D341Med (cell line): Measurements from ENCODE around the gene KAZN.

Experiments
- DNase-seq: peaks from one replicate; pipeline ENCODE4 v3.0.0; 2012; ENCODE audit warnings: low spot score

KAZN gene

GRCh38 chr1:14937288-14937949 is 338.9 kb downstream of the KAZN start:
- DNase-seq = no peak

DNA sequence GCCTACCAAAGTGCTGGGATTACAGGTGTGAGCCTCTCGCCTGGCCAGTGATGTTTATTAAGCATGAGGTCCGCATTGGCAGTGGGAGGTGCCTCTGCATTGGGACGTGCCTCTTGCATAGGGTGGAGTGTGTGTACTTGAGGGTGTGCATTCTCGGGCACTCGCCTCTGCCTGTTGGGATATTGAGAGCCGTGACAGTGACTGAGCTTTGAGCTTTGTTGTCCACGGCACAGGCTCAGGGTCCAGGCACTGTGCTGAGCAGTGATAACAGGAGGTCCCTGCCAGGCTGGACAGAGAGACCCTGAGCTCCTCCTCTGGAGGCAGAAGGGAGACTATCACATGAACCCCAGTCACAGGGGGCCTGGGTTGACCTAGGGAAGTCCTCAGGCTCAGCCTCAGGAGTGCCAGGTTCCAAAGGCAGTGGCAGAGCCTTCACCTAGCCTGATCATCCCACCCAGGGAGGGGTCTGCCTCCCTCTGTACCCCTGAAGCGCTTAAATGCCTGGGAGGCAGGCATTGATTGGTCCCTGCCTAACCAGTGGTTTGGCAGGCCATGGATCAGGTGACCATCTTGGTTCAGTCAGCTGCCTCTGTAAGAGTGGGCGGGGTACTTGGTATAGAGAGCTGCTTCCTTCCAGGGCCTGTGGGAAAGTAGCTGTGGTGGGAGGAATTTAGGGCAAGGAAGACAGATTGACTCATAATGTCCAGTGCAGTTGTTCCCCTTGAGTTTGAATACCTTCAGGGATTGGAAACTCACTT is 341.2 kb downstream of the KAZN start:
- no peak for DNase-seq

- no peak for DNase-seq
Measured at GRCh38 chr1:14940285-14940870, 341.9 kb downstream of the KAZN start.

- DNase-seq = no peak
Measured at GRCh38 chr1:14941864-14942263, 343.4 kb downstream of the KAZN start.

DNA sequence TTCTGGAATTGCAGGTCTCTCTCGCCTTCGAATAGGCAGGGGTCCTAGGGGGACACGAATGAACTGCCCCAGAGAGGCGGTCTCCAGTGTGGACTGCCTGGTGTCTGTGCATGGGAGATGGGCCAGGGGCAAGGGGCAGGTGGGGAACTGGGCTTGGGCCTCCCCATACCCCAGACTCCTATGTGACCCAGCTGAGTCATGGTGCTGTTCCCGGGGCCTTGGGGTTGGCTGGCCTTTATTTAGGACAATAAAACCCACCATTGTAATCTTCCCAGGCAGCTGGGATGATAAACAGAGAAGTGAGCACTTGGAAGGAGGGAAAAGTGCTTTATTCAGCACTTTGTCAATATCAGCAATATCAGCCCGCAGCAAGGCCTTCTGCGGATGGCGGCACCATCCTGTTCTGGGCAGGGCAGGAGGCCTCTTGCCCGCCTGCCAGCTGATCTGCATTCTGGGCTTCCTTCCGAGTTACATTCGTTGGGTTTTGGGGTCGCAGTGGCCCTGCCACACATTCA is 346.0 kb downstream of the KAZN start:
- no peak for DNase-seq

- DNase-seq = no peak
Measured at GRCh38 chr1:14945132-14946010, 346.9 kb downstream of the KAZN start.

DNA sequence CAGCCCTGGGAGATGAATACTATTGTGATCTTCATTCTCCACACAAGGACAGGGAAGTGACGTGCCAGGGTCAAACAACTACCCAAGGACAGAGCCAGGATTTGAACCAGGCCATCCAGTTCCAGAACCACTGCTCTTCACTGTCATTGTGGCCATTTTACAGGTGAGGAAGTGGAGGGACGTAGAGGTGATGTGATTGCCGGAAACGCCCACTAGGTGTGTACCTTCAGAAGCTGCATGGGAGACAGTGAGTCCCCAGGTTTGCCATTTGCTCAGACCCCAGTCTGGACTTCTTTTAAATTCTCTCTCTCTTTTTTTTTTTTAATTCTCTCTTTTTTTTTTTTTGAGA is 347.5 kb downstream of the KAZN start:
- no peak for DNase-seq

DNA sequence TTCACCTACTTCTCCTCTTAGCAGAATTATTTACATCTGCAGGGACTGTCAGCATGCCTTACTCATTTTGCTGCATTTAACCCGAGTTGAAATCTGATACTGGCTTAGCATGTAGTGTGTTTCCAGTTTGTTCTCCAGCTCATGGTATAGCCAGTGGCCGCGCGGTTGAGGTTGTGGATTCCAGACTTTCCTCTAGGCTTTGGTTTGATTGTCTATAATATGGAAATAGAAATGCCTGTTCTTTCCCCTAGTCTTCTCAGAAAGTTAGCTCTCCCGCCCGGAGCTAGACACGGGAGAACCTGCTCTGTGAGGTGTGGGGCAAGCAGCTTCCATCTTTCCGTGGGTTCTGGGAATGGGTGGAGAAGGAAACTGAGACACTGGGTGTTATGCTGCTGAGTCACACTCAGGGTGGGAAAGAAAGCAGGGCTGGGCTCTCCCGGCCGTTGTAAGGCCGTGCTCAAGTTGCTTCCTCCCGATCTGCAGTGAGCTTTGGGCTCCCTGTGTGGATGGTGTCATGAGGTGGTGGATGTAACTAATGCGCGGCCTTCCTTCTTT is 348.3 kb downstream of the KAZN start:
- DNase-seq = no peak

DNA sequence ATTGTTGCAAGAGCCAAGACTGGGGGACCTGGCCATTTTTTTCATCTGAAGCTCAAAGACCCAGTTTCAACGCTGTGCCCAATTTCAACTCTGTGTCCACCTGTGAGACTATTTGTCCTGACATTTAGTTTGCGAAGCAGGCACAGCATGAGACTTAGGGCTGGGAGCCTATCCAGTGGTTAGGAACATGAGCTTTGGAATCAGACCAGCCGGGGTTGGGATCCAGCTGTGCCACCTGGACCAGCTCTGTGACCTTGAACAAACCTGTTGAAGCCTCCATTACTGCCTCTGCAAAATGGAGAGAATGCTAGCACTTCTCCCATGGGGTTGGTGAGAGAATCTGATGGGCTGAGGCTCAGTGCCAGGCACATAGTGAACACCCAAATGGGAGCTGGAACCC is 348.9 kb downstream of the KAZN start:
- no peak for DNase-seq

GRCh38 chr1:14948112-14948652 is 349.7 kb downstream of the KAZN start:
- no peak for DNase-seq

- DNase-seq = no peak
Measured at GRCh38 chr1:14949270-14949835, 350.9 kb downstream of the KAZN start.

DNA sequence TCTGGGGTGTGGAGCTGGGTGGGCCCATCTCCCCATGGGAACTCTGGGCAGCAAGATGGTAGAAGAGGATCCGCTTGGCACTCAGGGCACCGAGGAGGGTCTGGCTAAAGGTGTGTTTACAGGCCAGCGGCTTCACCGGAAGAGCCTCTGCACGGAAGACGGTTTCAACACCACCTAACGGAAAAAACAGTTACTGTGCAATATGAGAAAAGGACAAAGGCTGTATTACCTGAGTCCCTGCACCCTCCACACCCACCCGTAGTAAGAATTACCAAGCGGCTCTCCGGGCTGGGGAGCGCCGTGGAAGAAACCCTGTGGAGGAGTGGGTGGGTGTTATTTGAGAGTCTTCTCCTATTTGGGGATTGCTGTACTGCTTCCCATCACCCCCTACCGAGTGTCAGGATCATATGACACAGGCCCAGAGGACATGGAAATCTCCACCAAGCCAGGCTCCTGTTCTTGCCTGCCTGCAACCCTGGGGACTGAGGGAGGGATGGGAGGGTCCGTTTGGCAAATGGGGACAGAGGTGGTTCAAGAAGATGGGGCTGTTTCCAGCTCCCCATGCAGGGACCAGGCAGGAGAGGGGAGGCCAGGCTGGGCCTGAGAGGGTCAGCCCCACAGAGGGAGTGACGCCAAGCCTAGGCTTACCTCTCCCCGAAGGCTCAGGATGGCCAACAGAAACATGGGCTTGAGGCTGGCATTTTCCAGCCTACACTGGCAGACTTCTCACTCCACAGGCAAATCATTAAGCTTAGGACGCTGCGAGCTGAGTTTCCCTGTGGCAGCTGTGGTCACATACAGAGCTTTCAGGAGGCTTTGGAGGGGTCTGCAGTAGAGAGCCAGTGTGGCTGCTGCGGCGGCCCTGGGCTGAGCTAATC is 351.6 kb downstream of the KAZN start:
- DNase-seq = no peak

- no peak for DNase-seq
Measured at GRCh38 chr1:14951766-14952165, 353.3 kb downstream of the KAZN start.

- DNase-seq = no peak
Measured at GRCh38 chr1:14952626-14953314, 354.3 kb downstream of the KAZN start.

DNA sequence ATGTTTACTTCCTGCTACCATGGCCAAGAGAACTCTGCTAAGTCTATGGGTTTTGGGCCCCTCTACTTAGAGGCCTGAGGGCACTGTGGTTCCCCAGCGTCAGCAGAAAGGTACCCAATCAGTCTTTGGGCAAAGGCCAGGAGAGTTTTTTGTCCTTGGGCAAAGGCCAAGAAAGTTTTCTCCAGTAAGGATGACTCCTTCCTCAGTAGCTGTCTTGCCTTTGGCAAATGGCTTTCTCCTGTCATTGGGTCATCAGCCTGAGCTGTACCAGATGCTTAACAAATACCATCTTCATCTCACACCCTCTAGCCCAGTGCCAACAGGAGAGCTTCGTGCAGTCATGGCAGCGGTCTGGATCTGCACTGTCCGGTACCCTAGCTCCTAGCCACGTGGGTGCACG is 355.7 kb downstream of the KAZN start:
- DNase-seq = no peak

DNA sequence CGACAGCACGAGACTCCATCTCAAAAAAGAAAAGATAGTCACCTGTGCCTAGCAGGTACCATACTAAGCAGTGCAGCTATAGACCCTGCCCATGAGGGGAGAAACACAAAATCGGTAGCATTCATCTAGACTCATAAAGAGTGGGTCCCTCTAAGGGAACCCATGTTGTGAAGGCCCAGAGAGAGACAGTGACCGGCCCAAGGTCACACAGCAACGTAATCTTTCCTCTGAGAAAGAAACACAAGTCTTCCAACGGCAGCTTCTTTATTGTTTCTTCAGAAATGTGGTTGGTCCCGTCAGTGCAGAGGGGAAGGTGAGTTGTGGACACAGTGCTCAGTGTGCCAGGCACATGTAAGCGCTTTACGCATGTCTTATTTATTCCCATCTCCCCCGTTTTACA is 356.4 kb downstream of the KAZN start:
- DNase-seq = no peak

DNA sequence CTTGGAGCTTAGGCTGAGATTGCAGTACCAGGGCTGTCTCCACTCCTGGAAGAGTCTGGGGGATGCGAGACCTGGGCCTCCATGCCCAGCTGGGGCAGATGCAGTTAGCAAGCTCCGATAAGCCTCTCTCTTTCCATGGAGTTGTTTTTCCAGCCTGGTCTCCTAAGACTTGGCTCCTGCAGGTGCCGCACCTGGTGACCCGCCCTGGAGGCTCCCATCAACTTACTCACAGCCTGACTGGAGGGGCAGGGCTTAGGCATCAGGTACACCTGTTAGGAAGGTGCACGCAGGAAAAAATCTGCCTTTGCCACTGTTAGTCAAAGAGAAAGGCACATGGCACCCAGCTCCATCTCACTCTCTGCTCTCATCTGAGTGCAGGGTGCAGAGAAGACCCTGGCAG is 356.9 kb downstream of the KAZN start:
- no peak for DNase-seq

DNA sequence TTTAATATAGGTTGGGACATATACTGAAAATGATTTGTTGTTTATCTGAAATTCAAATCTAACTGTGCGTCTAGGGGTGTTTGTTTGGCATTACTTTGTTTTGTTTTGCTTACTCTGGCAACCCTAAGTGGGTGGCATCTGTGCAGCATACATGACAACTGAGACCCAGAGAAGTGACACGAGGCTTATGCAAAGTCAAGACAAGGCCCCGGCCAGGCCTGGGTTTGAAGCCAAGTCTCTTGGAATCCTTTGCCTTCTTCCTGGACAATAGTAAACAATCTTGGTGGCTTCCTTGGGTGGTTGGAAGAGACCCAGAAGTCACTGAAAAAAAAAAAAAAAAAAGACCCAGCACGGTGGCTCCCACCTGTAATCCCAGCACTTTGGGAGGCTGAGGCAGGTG is 357.5 kb downstream of the KAZN start:
- DNase-seq = no peak

GRCh38 chr1:14956579-14957195 is 358.2 kb downstream of the KAZN start:
- DNase-seq = no peak
